ENCODE data around the gene AIG1.

GRCh38 chr6:143290206-143290605 lies 229.5 kb downstream of the AIG1 start:
- TF ChIP-seq, protein P1, sequence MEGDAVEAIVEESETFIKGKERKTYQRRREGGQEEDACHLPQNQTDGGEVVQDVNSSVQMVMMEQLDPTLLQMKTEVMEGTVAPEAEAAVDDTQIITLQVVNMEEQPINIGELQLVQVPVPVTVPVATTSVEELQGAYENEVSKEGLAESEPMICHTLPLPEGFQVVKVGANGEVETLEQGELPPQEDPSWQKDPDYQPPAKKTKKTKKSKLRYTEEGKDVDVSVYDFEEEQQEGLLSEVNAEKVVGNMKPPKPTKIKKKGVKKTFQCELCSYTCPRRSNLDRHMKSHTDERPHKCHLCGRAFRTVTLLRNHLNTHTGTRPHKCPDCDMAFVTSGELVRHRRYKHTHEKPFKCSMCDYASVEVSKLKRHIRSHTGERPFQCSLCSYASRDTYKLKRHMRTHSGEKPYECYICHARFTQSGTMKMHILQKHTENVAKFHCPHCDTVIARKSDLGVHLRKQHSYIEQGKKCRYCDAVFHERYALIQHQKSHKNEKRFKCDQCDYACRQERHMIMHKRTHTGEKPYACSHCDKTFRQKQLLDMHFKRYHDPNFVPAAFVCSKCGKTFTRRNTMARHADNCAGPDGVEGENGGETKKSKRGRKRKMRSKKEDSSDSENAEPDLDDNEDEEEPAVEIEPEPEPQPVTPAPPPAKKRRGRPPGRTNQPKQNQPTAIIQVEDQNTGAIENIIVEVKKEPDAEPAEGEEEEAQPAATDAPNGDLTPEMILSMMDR (IDR thresholded peaks at IDR 0.05), result no peak
- TF ChIP-seq POLR2A (IDR thresholded peaks at IDR 0.05), result no peak

All from body of pancreas (tissue), 4 donors.